T-helper 17 cell (primary cell): ENCODE data around the gene TMEM238. TPM values are rescaled to one million over a fixed set of nuclear protein-coding genes. Genes with fewer than 3 reads are reported as not detected.
A peak's percentile ranks its signal among the peaks of the same experiment; 100 is the strongest.
"Not testable (repeated sequence)": the region's sequence is repeated elsewhere in the genome, so short reads cannot be mapped to it uniquely, and the experiment has no call there.

Experiments used
- ATAC-seq: fragments of 150-1000 bp; cut with Tn5 transposase; 2 replicates; pipeline ENCODE4 v1.10.0; 2021; ENCODE audit warnings: mild to moderate bottlenecking, moderate library complexity
- DNase-seq, 3 donors: peaks; one replicate each; pipeline versions ENCODE4 v3.0.0 to v3.0.0-alpha.2; 2020 to 2021
- H3K9me3 ChIP-seq: one replicate; pipeline ENCODE4 v1.7.0; 2013; ENCODE audit warnings: low read length, mild to moderate bottlenecking; ENCODE audit not compliant: control insufficient read depth, poor library complexity, severe bottlenecking
- H3K27ac Mint-ChIP-seq: one replicate; pipeline ENCODE4 v1.8.0; 2022; ENCODE audit warnings: mild to moderate bottlenecking, moderate library complexity, mixed read lengths
- H3K27me3 Mint-ChIP-seq: one replicate; pipeline ENCODE4 v1.8.0; 2022; ENCODE audit warnings: mixed read lengths
- H3K36me3 Mint-ChIP-seq: one replicate; pipeline ENCODE4 v1.8.0; 2022; ENCODE audit warnings: low read depth, mixed read lengths
- H3K4me1 Mint-ChIP-seq: one replicate; pipeline ENCODE4 v1.8.0; 2022; ENCODE audit warnings: mild to moderate bottlenecking, mixed read lengths
- H3K4me3 Mint-ChIP-seq: one replicate; pipeline ENCODE4 v1.8.0; 2022; ENCODE audit warnings: mild to moderate bottlenecking, moderate library complexity, mixed read lengths
- total RNA-seq, 4 donors: library from RNA in 2 of 4; stranded (reverse) in 2 of 4; gene quantifications; one replicate each; pipeline ENCODE4 v1.2.3 and lab custom pipeline; 2022 to 2026

TMEM238 gene
- total RNA-seq, 2 donors from 2014 or later: 14.6 to 19.5 TPM

- Mint-ChIP-seq H3K27ac (peak overlapping the region; percentile 93), H3K4me1 (peaks cover 20% of the 10 kb centered on the region), H3K36me3 (peaks cover 2% of the 10 kb centered on the region), H3K27me3 (no peaks in the 10 kb centered on the region), H3K4me3 (peak overlapping the region; percentile 99)
- DNase-seq (peak in 2 of 3 donors; percentile 41 to 45), ATAC-seq (no peak)
- no peaks in the 10 kb centered on the region for H3K9me3 ChIP-seq
Measured at GRCh38 chr19:55341171-55341588, 42.9 kb downstream of the TMEM238 start.

GRCh38 chr19:55340784-55341147, 43.3 kb downstream of the TMEM238 start:
- Mint-ChIP-seq H3K36me3 (peaks cover 2% of the 10 kb centered on the region), H3K27me3 (no peaks in the 10 kb centered on the region), H3K27ac (peak overlapping the region; percentile 93), H3K4me3 (peak overlapping the region; percentile 99), H3K4me1 (peaks cover 20% of the 10 kb centered on the region)
- H3K9me3 ChIP-seq: no peaks in the 10 kb centered on the region
- ATAC-seq (no peak), DNase-seq (no peak)

- Mint-ChIP-seq H3K4me3 (peak overlapping the region; percentile 99), H3K4me1 (peaks cover 20% of the 10 kb centered on the region)
Measured at GRCh38 chr19:55339889-55340783, 44.0 kb downstream of the TMEM238 start.

GRCh38 chr19:55339105-55339888, 44.8 kb downstream of the TMEM238 start, which contains the start of gene KMT5C:
KMT5C (plus strand) TSS chr19:55339876; CDS start chr19:55341937, 2,061 bp downstream.
- peak; percentile 76 for ATAC-seq
- H3K4me3 Mint-ChIP-seq: peak within 1 kb of the TSS; percentile 99
- peak; percentile 99 to 100 (median 100) for DNase-seq
- peak within 1 kb of the TSS; percentile 93 for H3K27ac Mint-ChIP-seq
- H3K4me1 Mint-ChIP-seq: peaks cover 20% of the 10 kb centered on the region
- peaks cover 2% of the 10 kb centered on the region for H3K27me3 Mint-ChIP-seq
- peaks cover 2% of the 10 kb centered on the region for H3K36me3 Mint-ChIP-seq
- H3K9me3 ChIP-seq: no peaks in the 10 kb centered on the region

More at GRCh38 chr19:55339889-55340783, 44.0 kb downstream of the TMEM238 start:
- peak overlapping the region; percentile 93 for H3K27ac Mint-ChIP-seq
- no peaks in the 10 kb centered on the region for H3K9me3 ChIP-seq
- ATAC-seq (no peak), DNase-seq (peak in 2 of 3 donors; percentile 20 to 30)
- no peaks in the 10 kb centered on the region for H3K27me3 Mint-ChIP-seq
- H3K36me3 Mint-ChIP-seq: peaks cover 2% of the 10 kb centered on the region

GRCh38 chr19:55336101-55336500, 48.0 kb downstream of the TMEM238 start:
- Mint-ChIP-seq H3K4me3 (no peak overlapping the region), H3K36me3 (peaks cover 2% of the 10 kb centered on the region), H3K27ac (peak overlapping the region; percentile 59), H3K4me1 (peaks cover 16% of the 10 kb centered on the region), H3K27me3 (peaks cover 11% of the 10 kb centered on the region)
- H3K9me3 ChIP-seq: no peaks in the 10 kb centered on the region
- DNase-seq: no peak
- no peak for ATAC-seq

GRCh38 chr19:55333870-55334269, 50.2 kb downstream of the TMEM238 start:
- no peak overlapping the region for H3K4me3 Mint-ChIP-seq
- H3K4me1 Mint-ChIP-seq: peaks cover 4% of the 10 kb centered on the region
- no peaks in the 10 kb centered on the region for H3K9me3 ChIP-seq
- peaks cover 11% of the 10 kb centered on the region for H3K27me3 Mint-ChIP-seq
- no peak overlapping the region for H3K27ac Mint-ChIP-seq
- DNase-seq: no peak
- H3K36me3 Mint-ChIP-seq: no peaks in the 10 kb centered on the region
- ATAC-seq: no peak

- not testable (repeated sequence) for H3K27ac Mint-ChIP-seq, H3K4me1 Mint-ChIP-seq, DNase-seq, H3K4me3 Mint-ChIP-seq, H3K9me3 ChIP-seq, ATAC-seq, H3K36me3 Mint-ChIP-seq
- H3K27me3 Mint-ChIP-seq: peaks cover 14% of the 10 kb centered on the region
Measured at GRCh38 chr19:55329791-55330190, 54.3 kb downstream of the TMEM238 start.

Other genes with a start within 250 kb of the TMEM238 start
- gene TNNT1, start 235.1 kb downstream of the TMEM238 start, total RNA-seq: under 1 TPM in 1 of 2 donors, not detected in 1; 0.52 TPM
- gene TNNI3, start 226.6 kb downstream of the TMEM238 start, total RNA-seq: not detected
- not detected for gene DNAAF3, start 217.7 kb downstream of the TMEM238 start, total RNA-seq
- 1 to 10 TPM; 3.8 to 4.3 TPM for gene SYT5, start 204.0 kb downstream of the TMEM238 start, total RNA-seq
- not detected for gene PTPRH, start 174.8 kb downstream of the TMEM238 start, total RNA-seq
- 10 to 100 TPM; 12.4 to 12.8 TPM for gene TMEM86B, start 155.5 kb downstream of the TMEM238 start, total RNA-seq
- 100 to 1,000 TPM; 183 to 186 TPM for gene PPP6R1, start 125.3 kb downstream of the TMEM238 start, total RNA-seq
- 10 to 100 TPM; 19.1 to 23.1 TPM for gene HSPBP1, start 104.2 kb downstream of the TMEM238 start, total RNA-seq
- gene BRSK1, start 100.3 kb downstream of the TMEM238 start, total RNA-seq: 1 to 10 TPM; 3.0 to 7.4 TPM
- under 1 TPM in 1 of 2 donors, not detected in 1; 0.75 TPM for gene TMEM150B, start 59.0 kb downstream of the TMEM238 start, total RNA-seq
- 100 to 1,000 TPM in 1 of 2 donors, 10 to 100 TPM in 1; 66.6 to 103 TPM for gene KMT5C, start 44.4 kb downstream of the TMEM238 start, total RNA-seq
- gene COX6B2, start 29.6 kb downstream of the TMEM238 start, total RNA-seq: 1 to 10 TPM in 1 of 2 donors, under 1 TPM in 1; 0.62 to 1.4 TPM
- gene GARIN5B, start 21.0 kb downstream of the TMEM238 start, total RNA-seq: under 1 TPM in 1 of 2 donors, not detected in 1; 0.07 TPM
- under 1 TPM; 0.25 to 0.89 TPM for gene IL11, start 13.8 kb downstream of the TMEM238 start, total RNA-seq
- gene TMEM190, start 7.5 kb downstream of the TMEM238 start, total RNA-seq: not detected
- gene RPL28, start 1.6 kb upstream of the TMEM238 start, total RNA-seq: 1,000 to 10,000 TPM; 3,164 to 3,616 TPM
- 10 to 100 TPM; 64.6 to 78.1 TPM for gene UBE2S, start 23.5 kb upstream of the TMEM238 start, total RNA-seq
- not detected for gene SHISA7, start 59.0 kb upstream of the TMEM238 start, total RNA-seq
- 1 to 10 TPM; 6.5 to 7.2 TPM for gene ISOC2, start 77.3 kb upstream of the TMEM238 start, total RNA-seq
- not detected for gene C19orf85, start 80.5 kb upstream of the TMEM238 start, total RNA-seq
- 10 to 100 TPM; 19.4 to 25.5 TPM for gene ZNF628, start 92.3 kb upstream of the TMEM238 start, total RNA-seq
- gene NAT14, start 100.9 kb upstream of the TMEM238 start, total RNA-seq: 10 to 100 TPM in 1 of 2 donors, 1 to 10 TPM in 1; 9.1 to 11.9 TPM
- under 1 TPM; 0.08 to 0.47 TPM for gene SSC5D, start 104.1 kb upstream of the TMEM238 start, total RNA-seq
- not detected for gene SBK2, start 152.8 kb upstream of the TMEM238 start, total RNA-seq
- not detected for gene SBK3, start 161.3 kb upstream of the TMEM238 start, total RNA-seq
- gene ZNF579, start 196.6 kb upstream of the TMEM238 start, total RNA-seq: 1 to 10 TPM; 5.9 to 6.2 TPM
- 10 to 100 TPM in 1 of 2 donors, 1 to 10 TPM in 1; 9.2 to 10.7 TPM for gene FIZ1, start 215.2 kb upstream of the TMEM238 start, total RNA-seq
- 10 to 100 TPM; 16.6 to 17.0 TPM for gene ZNF524, start 216.0 kb upstream of the TMEM238 start, total RNA-seq
- gene ZNF865, start 221.4 kb upstream of the TMEM238 start, total RNA-seq: 10 to 100 TPM; 12.6 to 12.8 TPM
- gene ZNF784, start 240.3 kb upstream of the TMEM238 start, total RNA-seq: 10 to 100 TPM; 11.3 to 13.8 TPM